GM12801 (cell line): ENCODE results near the gene BRCA2.

Experiments
- TF ChIP-seq, protein P1 (sequence below): IDR thresholded peaks from one replicate; pipeline ENCODE4 v1.5.1; 2011; ENCODE audit warnings: control low read depth; ENCODE audit not compliant: insufficient read length; ENCODE audit errors: extremely low read depth

BRCA2 gene

DNA sequence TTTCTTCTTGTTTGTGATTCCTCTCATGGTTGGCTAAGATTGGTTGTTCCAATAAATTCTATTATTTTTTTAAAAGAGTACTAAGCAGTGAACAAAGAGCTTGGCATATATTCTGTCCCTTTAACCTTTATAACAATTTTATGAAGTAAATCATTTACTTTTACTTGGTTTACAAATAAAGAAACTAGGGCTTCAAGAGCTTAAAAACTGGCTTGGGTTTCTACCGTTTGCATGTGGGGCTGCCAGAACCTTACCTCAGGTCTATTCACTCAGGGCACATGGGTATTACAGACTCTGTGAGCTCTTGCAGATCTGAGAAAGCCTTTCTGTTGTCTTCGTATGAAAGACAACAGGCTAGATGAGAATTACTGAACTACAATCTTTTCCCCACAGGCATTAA, 99.3 kb downstream of the BRCA2 start:
- TF ChIP-seq, protein P1, sequence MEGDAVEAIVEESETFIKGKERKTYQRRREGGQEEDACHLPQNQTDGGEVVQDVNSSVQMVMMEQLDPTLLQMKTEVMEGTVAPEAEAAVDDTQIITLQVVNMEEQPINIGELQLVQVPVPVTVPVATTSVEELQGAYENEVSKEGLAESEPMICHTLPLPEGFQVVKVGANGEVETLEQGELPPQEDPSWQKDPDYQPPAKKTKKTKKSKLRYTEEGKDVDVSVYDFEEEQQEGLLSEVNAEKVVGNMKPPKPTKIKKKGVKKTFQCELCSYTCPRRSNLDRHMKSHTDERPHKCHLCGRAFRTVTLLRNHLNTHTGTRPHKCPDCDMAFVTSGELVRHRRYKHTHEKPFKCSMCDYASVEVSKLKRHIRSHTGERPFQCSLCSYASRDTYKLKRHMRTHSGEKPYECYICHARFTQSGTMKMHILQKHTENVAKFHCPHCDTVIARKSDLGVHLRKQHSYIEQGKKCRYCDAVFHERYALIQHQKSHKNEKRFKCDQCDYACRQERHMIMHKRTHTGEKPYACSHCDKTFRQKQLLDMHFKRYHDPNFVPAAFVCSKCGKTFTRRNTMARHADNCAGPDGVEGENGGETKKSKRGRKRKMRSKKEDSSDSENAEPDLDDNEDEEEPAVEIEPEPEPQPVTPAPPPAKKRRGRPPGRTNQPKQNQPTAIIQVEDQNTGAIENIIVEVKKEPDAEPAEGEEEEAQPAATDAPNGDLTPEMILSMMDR: no peak

DNA sequence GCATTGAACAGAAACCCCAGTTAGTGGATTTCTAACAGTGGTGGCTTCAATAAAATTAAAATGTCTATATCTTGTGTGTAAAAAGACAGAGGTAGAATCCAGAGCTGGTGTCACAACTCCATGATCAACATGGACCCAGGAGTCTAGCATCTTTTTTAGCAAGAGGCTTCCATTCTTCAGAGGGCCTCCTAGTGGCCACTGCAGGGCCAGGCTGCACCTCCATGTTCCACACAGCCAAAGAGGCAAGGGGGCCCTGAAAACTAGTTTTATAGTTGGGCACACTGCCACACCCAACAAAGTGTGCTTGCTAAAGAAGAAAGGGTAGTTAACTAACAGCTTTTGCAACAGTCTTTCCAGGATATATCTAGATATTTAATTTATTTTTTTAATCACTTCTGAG, 99.7 kb downstream of the BRCA2 start:
- TF ChIP-seq, protein P1: no peak

DNA sequence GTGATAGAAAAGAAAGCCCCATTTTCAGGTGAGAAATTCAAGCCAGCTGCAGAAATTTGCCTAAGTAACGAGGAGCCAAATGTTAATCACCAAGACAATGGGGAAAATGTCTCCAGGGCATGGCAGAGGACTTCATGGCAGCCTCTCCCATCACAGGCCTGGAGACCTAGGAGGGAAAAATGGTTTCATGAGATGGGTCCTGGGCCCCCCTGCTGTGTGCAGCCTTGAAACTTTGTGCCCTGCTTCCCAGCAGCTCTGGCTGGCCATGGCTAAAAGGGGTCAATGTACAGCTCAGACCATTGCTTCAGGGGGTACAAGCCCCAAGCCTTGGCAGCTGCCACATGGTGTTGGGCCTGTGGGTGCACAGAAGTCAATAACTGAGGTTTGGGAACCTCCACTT, 102.7 kb downstream of the BRCA2 start:
- TF ChIP-seq, protein P1: no peak

DNA sequence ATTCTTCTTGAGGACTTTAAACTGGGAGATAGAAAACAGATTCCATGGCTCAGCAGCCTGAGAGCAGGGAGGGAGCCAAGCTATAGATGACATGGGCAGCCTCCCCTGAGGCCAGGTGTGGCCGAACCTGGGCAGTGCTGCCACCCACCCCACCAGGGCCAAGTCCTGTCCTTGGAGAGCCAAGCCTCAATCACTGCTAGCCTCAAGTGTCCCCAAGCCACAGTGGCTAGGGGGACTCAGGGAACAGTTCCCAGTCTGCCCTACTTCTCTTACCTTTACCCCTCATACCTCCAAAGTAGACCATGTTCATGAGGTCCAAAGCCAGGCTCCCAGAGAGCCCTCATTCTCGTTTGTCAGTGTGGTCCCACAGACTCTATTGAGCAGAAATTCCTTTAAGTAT, 104.6 kb downstream of the BRCA2 start:
- TF ChIP-seq, protein P1: no peak

DNA sequence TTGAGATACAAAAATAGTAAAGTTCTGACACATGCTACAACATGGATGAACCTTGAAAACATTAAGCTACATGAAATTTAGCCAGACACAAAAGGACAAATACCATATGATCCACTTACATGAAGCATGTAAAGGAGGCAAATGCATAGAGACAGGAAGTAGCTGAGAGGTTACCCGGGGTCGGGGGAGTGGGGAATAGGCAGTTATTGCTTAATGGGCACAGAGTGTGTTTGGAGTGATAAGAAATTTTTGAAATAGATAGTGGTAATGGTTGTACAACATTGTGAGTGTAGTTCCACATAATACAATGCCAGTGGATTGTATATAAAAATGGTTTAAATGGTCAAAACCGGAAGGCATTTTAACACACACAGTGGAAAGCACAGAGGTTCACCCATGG, 108.3 kb downstream of the BRCA2 start:
- TF ChIP-seq, protein P1: no peak

DNA sequence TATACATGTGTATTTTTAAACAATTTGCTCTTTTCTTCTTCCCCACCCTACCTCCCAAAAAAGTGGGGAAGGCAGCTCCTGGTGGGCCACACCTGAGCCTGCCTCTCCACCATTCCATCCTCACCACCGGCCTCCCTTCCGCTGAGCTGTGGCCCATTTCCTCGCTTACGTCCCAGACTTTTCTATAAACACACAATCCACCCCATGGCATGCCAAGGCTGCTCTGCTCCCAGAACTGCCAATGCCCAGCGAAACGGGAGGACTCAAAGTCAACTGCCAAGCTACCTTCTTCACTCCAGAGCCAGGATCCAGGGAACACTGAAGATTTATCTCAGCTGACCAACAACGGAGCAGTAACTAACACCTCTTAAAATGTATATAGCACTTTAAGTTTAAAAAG, 109.8 kb downstream of the BRCA2 start:
- TF ChIP-seq, protein P1: no peak

DNA sequence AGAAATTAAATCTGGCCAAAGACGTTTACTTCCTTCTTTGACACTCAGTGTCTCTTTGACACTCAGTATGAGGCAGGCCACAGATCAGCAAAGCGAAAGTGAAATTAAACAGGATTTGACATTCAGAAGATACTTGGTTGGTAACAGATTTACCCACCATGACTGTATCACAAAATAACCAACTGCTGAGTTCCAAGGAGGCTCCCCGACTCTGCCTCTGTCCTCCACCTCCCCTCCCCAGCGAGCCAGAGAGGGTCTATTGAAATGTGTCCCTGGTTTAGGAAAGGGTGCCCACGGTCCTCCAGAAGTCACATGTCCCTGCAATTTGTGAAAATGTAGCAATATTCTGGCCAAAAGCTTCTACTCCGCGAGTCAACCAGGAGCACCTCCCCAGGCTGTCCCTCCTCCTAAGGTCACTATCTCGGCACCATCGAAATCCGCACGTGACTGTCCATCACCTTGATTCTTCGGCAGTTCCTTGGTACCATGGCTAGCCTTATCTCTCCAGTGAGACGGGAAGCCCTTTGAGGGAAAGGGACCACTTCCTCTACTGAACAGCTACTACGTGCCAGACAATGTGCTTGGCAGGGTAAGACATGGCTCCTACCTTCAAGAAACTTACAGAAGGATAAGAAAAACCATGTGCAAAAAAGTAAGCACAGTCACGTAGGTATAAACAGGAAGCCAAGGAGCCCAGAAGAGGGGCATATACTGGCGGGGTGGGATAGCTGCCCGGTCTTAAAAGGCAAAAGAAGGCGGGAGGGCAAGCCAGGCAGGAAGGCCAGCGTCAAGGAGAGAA, 111.1 kb downstream of the BRCA2 start:
- TF ChIP-seq, protein P1: no peak
